HL-60 (cell line): ENCODE measurements around the gene CLN5.

ENCODE experiments used
- DNase-seq, 2 experiments: peaks; one replicate each; pipeline ENCODE4 v3.0.0-alpha.2; 2010 to 2020; ENCODE audit warnings: low read depth in 1 of 2, low spot score in 1 of 2
- H3K27ac ChIP-seq: fragments of 250-450 bp; sonication (Bioruptor Pico); replicated peaks from 2 replicates; pipeline ENCODE4 v1.5.1; 2020; ENCODE audit warnings: mild to moderate bottlenecking, moderate library complexity
- H3K27me3 ChIP-seq: fragments of 250-450 bp; sonication (Bioruptor Pico); 2 replicates; pipeline ENCODE4 v1.5.1; 2021; ENCODE audit warnings: mild to moderate bottlenecking, moderate library complexity; ENCODE audit not compliant: insufficient read depth, poor library complexity, severe bottlenecking
- H3K4me3 ChIP-seq: replicated peaks from 2 replicates; pipeline ENCODE4 v1.5.1; 2011; ENCODE audit warnings: mild to moderate bottlenecking, control low read depth, low read length; ENCODE audit not compliant: insufficient read depth
- GABPA ChIP-seq: IDR thresholded peaks from 2 replicates; pipeline ENCODE4 v1.6.1; 2012; ENCODE audit warnings: low read depth
- POLR2AphosphoS5 ChIP-seq: IDR thresholded peaks from 2 replicates; pipeline ENCODE4 v1.6.1; 2012; ENCODE audit warnings: low read depth
- SPI1 ChIP-seq: IDR thresholded peaks from 2 replicates; pipeline ENCODE4 v1.6.1; 2012; ENCODE audit warnings: low read depth, mild to moderate bottlenecking, borderline replicate concordance
- TF ChIP-seq, protein P1 (sequence below): IDR thresholded peaks from 2 replicates; pipeline ENCODE4 v1.6.1; 2012; ENCODE audit warnings: low read depth; ENCODE audit not compliant: insufficient replicate concordance
- TF ChIP-seq, protein P2 (sequence below): IDR thresholded peaks from one replicate; pipeline ENCODE4 v1.5.1; 2011; ENCODE audit warnings: low read length, control low read depth, inconsistent platforms; ENCODE audit not compliant: insufficient read depth

CLN5 gene

DNA sequence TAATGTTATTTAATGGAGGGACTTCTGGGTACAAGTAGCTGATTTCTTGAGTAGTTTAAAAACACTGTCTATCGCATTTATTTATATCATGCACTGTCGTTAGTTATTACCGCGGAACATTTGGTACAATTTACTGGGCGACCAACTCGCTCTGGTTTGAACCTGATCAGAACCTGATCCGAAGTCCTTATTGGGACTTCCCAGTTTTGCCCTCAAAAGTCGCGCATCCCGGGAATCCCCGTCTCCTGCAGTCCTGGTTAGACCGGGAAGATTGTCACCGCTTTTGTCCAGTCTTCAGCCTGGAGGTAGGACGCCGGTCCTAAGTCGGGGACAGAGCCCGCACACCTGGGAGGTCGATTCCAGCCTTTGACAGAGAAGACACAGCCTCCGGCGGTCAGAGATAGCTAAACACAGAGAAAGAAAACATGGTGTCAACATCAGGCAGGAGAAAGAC is 694 bp downstream of the CLN5 start:
- Histone ChIP-seq H3K4me3 (peak overlapping the region; percentile 61), H3K27me3 (no peaks in the 10 kb centered on the region), H3K27ac (peak overlapping the region; percentile 83)
- TF ChIP-seq GABPA, result no peak
- no peak for TF ChIP-seq SPI1
- TF ChIP-seq POLR2AphosphoS5, result no peak
- TF ChIP-seq, protein P1, sequence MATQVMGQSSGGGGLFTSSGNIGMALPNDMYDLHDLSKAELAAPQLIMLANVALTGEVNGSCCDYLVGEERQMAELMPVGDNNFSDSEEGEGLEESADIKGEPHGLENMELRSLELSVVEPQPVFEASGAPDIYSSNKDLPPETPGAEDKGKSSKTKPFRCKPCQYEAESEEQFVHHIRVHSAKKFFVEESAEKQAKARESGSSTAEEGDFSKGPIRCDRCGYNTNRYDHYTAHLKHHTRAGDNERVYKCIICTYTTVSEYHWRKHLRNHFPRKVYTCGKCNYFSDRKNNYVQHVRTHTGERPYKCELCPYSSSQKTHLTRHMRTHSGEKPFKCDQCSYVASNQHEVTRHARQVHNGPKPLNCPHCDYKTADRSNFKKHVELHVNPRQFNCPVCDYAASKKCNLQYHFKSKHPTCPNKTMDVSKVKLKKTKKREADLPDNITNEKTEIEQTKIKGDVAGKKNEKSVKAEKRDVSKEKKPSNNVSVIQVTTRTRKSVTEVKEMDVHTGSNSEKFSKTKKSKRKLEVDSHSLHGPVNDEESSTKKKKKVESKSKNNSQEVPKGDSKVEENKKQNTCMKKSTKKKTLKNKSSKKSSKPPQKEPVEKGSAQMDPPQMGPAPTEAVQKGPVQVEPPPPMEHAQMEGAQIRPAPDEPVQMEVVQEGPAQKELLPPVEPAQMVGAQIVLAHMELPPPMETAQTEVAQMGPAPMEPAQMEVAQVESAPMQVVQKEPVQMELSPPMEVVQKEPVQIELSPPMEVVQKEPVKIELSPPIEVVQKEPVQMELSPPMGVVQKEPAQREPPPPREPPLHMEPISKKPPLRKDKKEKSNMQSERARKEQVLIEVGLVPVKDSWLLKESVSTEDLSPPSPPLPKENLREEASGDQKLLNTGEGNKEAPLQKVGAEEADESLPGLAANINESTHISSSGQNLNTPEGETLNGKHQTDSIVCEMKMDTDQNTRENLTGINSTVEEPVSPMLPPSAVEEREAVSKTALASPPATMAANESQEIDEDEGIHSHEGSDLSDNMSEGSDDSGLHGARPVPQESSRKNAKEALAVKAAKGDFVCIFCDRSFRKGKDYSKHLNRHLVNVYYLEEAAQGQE, result no peak
- DNase-seq, result peak in 1 of 2 experiments; percentile 27

DNA sequence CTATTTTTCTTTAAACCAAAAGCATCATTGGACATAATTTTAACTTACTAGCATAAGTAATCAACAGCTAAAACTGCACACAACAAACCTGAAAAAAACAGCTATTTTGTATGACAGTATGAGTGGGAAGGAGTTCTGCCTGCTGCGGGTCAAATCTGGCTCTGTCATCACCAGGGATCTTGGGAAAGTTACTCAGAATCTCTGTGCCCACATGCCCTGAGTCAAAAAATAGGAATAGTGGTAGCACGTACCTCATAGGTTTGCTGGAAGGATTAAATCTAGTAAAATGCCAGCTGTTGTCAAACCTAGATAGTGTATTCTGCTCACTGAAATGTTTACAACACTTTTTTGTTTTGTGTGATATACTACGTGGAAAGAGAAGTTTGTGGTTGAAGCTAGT is 1.1 kb downstream of the CLN5 start:
- Histone ChIP-seq H3K4me3 (peak overlapping the region; percentile 61), H3K27me3 (no peaks in the 10 kb centered on the region), H3K27ac (no peak overlapping the region; the same call in 1 of the 2 replicates)
- TF ChIP-seq GABPA, result no peak
- TF ChIP-seq, protein P2, sequence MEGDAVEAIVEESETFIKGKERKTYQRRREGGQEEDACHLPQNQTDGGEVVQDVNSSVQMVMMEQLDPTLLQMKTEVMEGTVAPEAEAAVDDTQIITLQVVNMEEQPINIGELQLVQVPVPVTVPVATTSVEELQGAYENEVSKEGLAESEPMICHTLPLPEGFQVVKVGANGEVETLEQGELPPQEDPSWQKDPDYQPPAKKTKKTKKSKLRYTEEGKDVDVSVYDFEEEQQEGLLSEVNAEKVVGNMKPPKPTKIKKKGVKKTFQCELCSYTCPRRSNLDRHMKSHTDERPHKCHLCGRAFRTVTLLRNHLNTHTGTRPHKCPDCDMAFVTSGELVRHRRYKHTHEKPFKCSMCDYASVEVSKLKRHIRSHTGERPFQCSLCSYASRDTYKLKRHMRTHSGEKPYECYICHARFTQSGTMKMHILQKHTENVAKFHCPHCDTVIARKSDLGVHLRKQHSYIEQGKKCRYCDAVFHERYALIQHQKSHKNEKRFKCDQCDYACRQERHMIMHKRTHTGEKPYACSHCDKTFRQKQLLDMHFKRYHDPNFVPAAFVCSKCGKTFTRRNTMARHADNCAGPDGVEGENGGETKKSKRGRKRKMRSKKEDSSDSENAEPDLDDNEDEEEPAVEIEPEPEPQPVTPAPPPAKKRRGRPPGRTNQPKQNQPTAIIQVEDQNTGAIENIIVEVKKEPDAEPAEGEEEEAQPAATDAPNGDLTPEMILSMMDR, result no peak
- no peak for DNase-seq

DNA sequence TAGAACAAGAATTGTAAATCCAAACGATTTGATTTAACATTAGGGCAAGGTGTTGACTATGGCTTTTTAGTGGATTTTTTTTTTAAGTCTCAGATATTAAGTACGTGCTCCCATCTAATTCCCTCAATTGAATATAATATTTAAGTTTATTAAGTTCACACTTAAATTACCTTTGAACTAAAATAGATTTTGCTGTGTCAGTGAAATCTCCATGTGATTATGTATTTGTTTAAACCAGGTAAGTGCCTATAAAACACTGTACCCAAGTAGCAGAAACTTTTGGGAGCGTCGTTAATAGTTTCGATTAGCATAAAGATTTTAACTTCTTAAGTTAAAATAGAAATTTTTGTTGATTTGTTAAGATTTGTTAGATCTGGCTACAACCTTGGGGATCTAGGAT is 1.6 kb downstream of the CLN5 start:
- Histone ChIP-seq H3K27me3 (no peaks in the 10 kb centered on the region), H3K27ac (no peak overlapping the region), H3K4me3 (no peak overlapping the region)
- TF ChIP-seq POLR2AphosphoS5, result no peak
- TF ChIP-seq, protein P1, result no peak
- no peak for TF ChIP-seq SPI1
- TF ChIP-seq, protein P2, result no peak
- TF ChIP-seq GABPA, result no peak
- no peak for DNase-seq

DNA sequence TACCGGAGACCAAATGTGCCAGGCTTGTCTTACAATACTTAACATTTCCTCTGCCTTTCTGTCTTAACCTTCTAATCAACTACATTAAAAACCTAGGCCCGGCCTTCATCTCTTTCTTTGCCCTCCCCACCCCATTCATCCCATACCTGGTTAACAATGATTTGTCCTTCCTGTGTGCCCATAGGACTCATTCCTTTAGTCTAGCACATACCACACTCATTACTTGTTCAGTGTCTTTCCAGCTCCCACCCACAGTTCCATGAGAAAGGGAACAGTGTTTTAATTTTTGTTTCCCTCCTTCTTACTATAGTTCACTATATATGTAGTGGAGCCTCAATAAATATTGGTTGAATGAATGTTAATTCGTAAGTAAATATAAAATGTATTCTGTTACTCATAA is 2.4 kb downstream of the CLN5 start:
- Histone ChIP-seq H3K27ac (no peak overlapping the region), H3K4me3 (no peak overlapping the region), H3K27me3 (no peaks in the 10 kb centered on the region)
- DNase-seq, result no peak
- TF ChIP-seq, protein P2, result no peak
- no peak for TF ChIP-seq POLR2AphosphoS5
- TF ChIP-seq, protein P1, result no peak
- TF ChIP-seq GABPA, result no peak
- TF ChIP-seq SPI1, result no peak
